GM19455 (cell line): Measurements from ENCODE around the gene OR5H14.
"Not testable (repeated sequence)": the region's sequence is repeated elsewhere in the genome, so short reads cannot be mapped to it uniquely, and the experiment has no call there.

ENCODE experiments used
- ATAC-seq: cut with Tn5 transposase; IDR thresholded peaks from one replicate; pipeline ENCODE4 v1.9.1; 2021; ENCODE audit not compliant: unreplicated experiment

The OR5H14 gene

DNA sequence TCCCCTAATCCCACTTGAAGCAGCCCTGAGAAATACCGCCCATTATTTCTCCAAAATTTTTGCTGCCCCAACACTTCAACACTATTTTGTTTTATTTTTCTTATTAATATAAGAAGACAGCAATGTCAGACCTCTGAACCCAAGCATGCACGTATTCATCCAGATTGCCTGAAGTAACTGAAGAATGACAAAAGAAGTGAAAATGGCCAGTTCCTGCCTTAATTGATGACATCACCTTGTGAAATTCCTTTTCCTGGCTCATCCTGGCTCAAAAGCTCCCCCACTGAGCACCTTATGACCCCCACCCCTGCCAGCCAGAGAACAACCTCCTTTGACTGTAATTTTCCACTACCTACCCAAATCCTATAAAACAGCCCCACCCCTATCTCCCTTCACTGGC lies 49.0 kb downstream of the OR5H14 start:
- not testable (repeated sequence) for ATAC-seq

GRCh38 chr3:98199020-98199419 lies 51.7 kb downstream of the OR5H14 start:
- no peak for ATAC-seq
